ENCODE data around the gene BLVRA.

DNA sequence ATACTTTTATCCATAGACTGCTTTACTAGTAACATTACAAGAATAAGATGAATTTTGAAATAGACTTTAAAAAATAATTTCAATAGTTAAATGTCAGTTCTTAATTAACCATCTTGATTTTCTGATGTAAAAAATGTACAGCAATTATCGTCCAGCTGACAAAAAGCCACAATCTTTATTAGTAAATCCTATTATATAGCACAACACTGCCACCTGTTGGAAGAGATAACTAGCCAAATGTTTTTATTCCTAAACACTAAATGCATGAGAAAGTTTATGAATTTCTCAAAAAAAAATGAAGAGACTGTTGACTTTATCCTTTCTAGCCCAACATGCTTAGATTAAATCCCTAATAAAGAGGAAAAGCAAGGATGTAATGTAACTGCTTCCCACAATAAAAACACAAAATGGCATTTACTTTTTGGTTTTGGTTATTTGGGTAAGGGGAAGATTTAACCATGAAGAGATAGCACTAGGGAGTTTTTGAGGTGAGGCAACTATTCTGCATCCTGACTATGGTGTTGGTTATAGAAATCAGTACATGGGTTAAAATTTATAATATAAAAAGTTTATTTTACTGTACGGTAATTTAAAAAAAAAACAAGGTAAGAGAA, 37.2 kb upstream of the BLVRA start:
- TF ChIP-seq REST (IDR thresholded peaks at IDR 0.05; ENCODE audit: insufficient read depth in 1 of 2, low read depth in 2 of 2, low read length in 2 of 2) (no peak), POLR2AphosphoS5 (IDR thresholded peaks at IDR 0.05; ENCODE audit: low read depth, low read length) (no peak)

Data from PFSK-1 (cell line).